ENCODE data around the gene ENOX1.

Gene ENOX1

GRCh38 chr13:43522788-43523187 lies 264.0 kb downstream of the ENOX1 start:
- no peak overlapping the region for H3K4me3 ChIP-seq
- H3K36me3 ChIP-seq = no peaks in the 10 kb centered on the region
- DNase-seq = no peak
- H3K27ac ChIP-seq = no peak overlapping the region
- intact Hi-C loops (cut with DNase I; ENCODE audit: low total_unique reads) = no loop called here
- H3K27me3 ChIP-seq = no peaks in the 10 kb centered on the region
- no peaks in the 10 kb centered on the region for H3K4me1 ChIP-seq
- no peak for TF ChIP-seq CTCF (IDR thresholded peaks at IDR 0.05)
- no peaks in the 10 kb centered on the region for H3K9me3 ChIP-seq

DNA sequence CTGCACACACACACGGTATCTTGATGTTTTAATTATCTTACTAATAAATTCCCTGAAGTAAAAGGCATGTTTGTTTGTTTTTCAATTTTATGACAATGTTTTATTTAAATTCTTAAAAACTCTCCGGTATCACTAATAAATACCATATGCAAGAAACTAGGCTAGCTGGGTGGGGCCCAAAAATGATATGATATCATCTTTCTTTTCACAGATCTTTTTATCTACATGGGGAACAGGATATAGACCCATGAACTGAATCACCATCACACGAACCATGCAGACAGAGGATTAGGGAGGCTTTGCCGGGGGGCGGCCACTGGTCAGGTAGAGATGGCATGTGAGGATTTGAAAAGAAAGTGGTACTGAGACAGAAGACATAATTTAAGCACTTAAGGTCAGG lies 266.4 kb downstream of the ENOX1 start:
- Histone ChIP-seq H3K4me1 (peaks cover 0 to 21% (median 6%) of the 10 kb centered on the region in 4 donors), H3K27ac (no peak overlapping the region), H3K9me3 (no peaks in the 10 kb centered on the region), H3K4me3 (no peak overlapping the region), H3K36me3 (no peaks in the 10 kb centered on the region), H3K27me3 (no peaks in the 10 kb centered on the region)
- no peak for TF ChIP-seq CTCF (IDR thresholded peaks at IDR 0.05)
- DNase-seq = no peak
- intact Hi-C loops (cut with DNase I; ENCODE audit: low total_unique reads) = no loop called here

- no peak for DNase-seq
- Histone ChIP-seq H3K27me3 (no peaks in the 10 kb centered on the region), H3K36me3 (no peaks in the 10 kb centered on the region), H3K27ac (no peak overlapping the region), H3K4me1 (peaks cover 0 to 36% (median 6%) of the 10 kb centered on the region in 4 donors), H3K9me3 (no peaks in the 10 kb centered on the region), H3K4me3 (no peak overlapping the region)
- TF ChIP-seq CTCF (IDR thresholded peaks at IDR 0.05) = no peak
- intact Hi-C loops (cut with DNase I; ENCODE audit: low total_unique reads) = no loop called here
These were observed 267.9 kb downstream of the ENOX1 start for GRCh38 chr13:43518833-43519232.

DNA sequence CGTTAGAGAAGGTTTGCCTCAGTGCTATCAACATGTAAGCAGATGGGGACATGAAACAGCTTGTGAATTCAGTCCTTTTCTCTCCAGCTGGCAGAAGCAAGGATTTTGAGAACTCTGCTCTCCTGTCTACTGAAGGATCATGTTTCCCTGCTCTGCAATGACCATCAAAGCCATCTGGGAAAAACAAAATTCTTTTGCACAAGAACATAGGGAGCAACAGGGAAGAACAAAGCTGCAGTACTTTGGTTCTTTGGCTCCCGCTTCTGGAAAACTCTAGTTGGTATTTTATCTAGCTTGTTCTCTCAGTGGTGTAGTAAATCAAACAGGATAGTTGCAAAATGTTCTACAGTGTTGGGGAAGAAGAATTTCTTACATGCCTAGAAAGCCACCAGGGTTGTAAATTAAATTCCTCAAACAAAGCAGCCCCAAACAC lies 270.4 kb downstream of the ENOX1 start:
- Histone ChIP-seq H3K4me1 (peaks cover 0 to 59% (median 13%) of the 10 kb centered on the region in 4 donors), H3K9me3 (no peaks in the 10 kb centered on the region), H3K27me3 (no peaks in the 10 kb centered on the region), H3K4me3 (no peak overlapping the region), H3K27ac (peak overlapping the region in 1 of 2 donors; percentile 15), H3K36me3 (no peaks in the 10 kb centered on the region)
- DNase-seq = peak in 1 of 2 donors; percentile 31
- TF ChIP-seq CTCF (IDR thresholded peaks at IDR 0.05) = no peak
- intact Hi-C loops (cut with DNase I; ENCODE audit: low total_unique reads) = no loop called here

DNA sequence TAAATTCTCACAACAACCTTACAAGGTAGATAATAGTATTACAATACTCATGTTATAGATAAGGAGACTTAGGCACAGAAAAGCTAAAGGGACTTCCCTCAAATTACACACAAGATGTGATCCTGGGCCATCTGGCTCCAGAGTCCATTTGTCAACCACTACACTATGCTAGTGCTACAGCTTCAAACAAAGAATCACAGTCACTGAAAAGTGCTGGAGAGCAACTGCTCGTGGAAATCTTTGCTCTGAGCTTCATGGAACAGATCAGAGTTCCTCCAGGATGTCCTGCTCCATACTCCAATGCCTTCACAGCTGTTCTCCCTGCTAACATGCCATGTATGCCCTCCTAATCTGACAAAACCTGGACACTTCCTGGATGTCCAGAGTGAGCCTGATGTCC lies 271.2 kb downstream of the ENOX1 start:
- intact Hi-C loops (cut with DNase I; ENCODE audit: low total_unique reads) = no loop called here
- TF ChIP-seq CTCF (IDR thresholded peaks at IDR 0.05) = no peak
- Histone ChIP-seq H3K4me1 (peaks cover 0 to 68% (median 17%) of the 10 kb centered on the region in 4 donors), H3K36me3 (no peaks in the 10 kb centered on the region), H3K27ac (peak overlapping the region in 1 of 2 donors; percentile 15), H3K27me3 (no peaks in the 10 kb centered on the region), H3K9me3 (no peaks in the 10 kb centered on the region), H3K4me3 (no peak overlapping the region)
- no peak for DNase-seq

DNA sequence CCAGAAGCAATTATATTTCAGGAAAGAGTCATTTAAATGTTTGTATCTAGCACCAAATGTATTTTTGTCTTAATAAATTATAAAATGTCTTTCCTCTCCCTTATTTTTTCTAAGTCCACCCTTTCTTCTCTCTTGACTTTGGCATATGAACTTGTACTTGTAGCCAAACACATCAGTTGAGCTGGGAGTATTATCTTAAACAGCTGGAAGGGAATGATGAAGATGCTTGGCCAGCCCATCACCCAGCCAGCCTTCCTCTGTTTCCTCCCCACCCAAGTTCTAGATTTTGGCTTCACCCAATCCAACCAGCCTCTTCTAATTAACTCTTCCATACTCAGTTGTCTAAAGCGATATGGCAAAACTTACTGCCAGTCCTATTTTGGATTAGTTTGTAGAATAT lies 272.5 kb downstream of the ENOX1 start:
- H3K4me3 ChIP-seq = no peak overlapping the region
- no peaks in the 10 kb centered on the region for H3K36me3 ChIP-seq
- DNase-seq = no peak
- no peak overlapping the region for H3K27ac ChIP-seq
- intact Hi-C loops (cut with DNase I; ENCODE audit: low total_unique reads) = no loop called here
- TF ChIP-seq CTCF (IDR thresholded peaks at IDR 0.05) = no peak
- H3K27me3 ChIP-seq = no peaks in the 10 kb centered on the region
- peaks cover 0 to 76% (median 17%) of the 10 kb centered on the region in 4 donors for H3K4me1 ChIP-seq
- H3K9me3 ChIP-seq = no peaks in the 10 kb centered on the region

Data from tibial artery (tissue), 4 donors.